Hepatocyte (in vitro differentiated cells): ENCODE results near the gene ADGRB2. TPM values are rescaled to one million over a fixed set of nuclear protein-coding genes. Genes with fewer than 3 reads are reported as not detected.

Experiments
- DNase-seq: peaks from one replicate; pipeline ENCODE4 v3.0.0-alpha.2; 2016; ENCODE audit warnings: low spot score
- H2AFZ ChIP-seq: fragments of 200-600 bp; sonication (generic); 2 replicates; pipeline ENCODE4 v1.6.0; 2016; ENCODE audit warnings: antibody characterized with exemption, mild to moderate bottlenecking
- H3K27ac ChIP-seq: fragments of 200-600 bp; sonication (generic); 2 replicates; pipeline ENCODE4 v1.5.1; 2016; ENCODE audit warnings: mild to moderate bottlenecking
- H3K27me3 ChIP-seq: fragments of 200-600 bp; sonication (generic); 2 replicates; pipeline ENCODE4 v1.6.1; 2016
- H3K36me3 ChIP-seq: fragments of 200-600 bp; sonication (generic); replicated peaks from 2 replicates; pipeline ENCODE4 v1.5.1; 2016; ENCODE audit warnings: low read depth; ENCODE audit not compliant: insufficient read depth
- H3K4me1 ChIP-seq: fragments of 200-600 bp; sonication (generic); 2 replicates; pipeline ENCODE4 v1.5.1; 2016; ENCODE audit warnings: mild to moderate bottlenecking, moderate library complexity; ENCODE audit not compliant: insufficient read depth
- H3K4me2 ChIP-seq: fragments of 200-600 bp; sonication (generic); 2 replicates; pipeline ENCODE4 v1.6.0; 2016
- H3K4me3 ChIP-seq: fragments of 200-600 bp; sonication (generic); 2 replicates; pipeline ENCODE4 v1.5.1; 2016; ENCODE audit warnings: mild to moderate bottlenecking
- H3K79me2 ChIP-seq: fragments of 200-600 bp; sonication (generic); 2 replicates; pipeline ENCODE4 v1.6.0; 2017; ENCODE audit warnings: mild to moderate bottlenecking
- H3K9me2 ChIP-seq: fragments of 200-600 bp; sonication (generic); replicated peaks from 2 replicates; pipeline ENCODE4 v1.6.0; 2017; ENCODE audit warnings: mild to moderate bottlenecking; ENCODE audit not compliant: insufficient read depth
- H3K9me3 ChIP-seq: fragments of 200-600 bp; sonication (generic); 2 replicates; pipeline ENCODE4 v1.5.1; 2016; ENCODE audit warnings: low read depth, mild to moderate bottlenecking
- H4K20me1 ChIP-seq: fragments of 200-600 bp; sonication (generic); 2 replicates; pipeline ENCODE4 v1.6.0; 2016; ENCODE audit warnings: mild to moderate bottlenecking; ENCODE audit not compliant: insufficient read depth, poor library complexity, severe bottlenecking
- EZH2 ChIP-seq: fragments of 200-600 bp; sonication (generic); IDR thresholded peaks from 2 replicates; pipeline ENCODE4 v1.6.1; 2016; ENCODE audit warnings: antibody characterized with exemption, mild to moderate bottlenecking, borderline replicate concordance
- EZH2phosphoT487 ChIP-seq: fragments of 200-600 bp; sonication (generic); IDR thresholded peaks from one replicate; pipeline ENCODE4 v1.6.1; 2018; ENCODE audit warnings: antibody characterized with exemption, mild to moderate bottlenecking, low read depth, moderate library complexity; ENCODE audit not compliant: unreplicated experiment, severe bottlenecking
- WGBS: methylation state at CpG from one replicate; pipeline ENCODE4 v1.1.6; 2016; ENCODE audit warnings: low lambda C conversion rate; ENCODE audit errors: missing lambda C conversion rate; 5-methylcytosine and 5-hydroxymethylcytosine counted together
- polyA plus RNA-seq: library from polyadenylated mRNA; unstranded; fragments of >200 nt; fragmentation: Nextera tagmentation; extraction: Ambion mirVana; gene quantifications from 2 replicates; pipeline ENCODE4 v1.2.1, GENCODE V29; 2016
- total RNA-seq: library from RNA; depleted of rRNA; stranded (reverse); fragments of >200 nt; gene quantifications from 2 replicates; pipeline ENCODE4 v1.2.3, GENCODE V29; 2014
- TF ChIP-seq, protein P1 (sequence below): fragments of 200-600 bp; sonication (generic); IDR thresholded peaks from 2 replicates; pipeline ENCODE4 v1.5.1; 2016; ENCODE audit warnings: antibody characterized with exemption, mild to moderate bottlenecking; ENCODE audit not compliant: poor library complexity

The ADGRB2 gene, protein sequence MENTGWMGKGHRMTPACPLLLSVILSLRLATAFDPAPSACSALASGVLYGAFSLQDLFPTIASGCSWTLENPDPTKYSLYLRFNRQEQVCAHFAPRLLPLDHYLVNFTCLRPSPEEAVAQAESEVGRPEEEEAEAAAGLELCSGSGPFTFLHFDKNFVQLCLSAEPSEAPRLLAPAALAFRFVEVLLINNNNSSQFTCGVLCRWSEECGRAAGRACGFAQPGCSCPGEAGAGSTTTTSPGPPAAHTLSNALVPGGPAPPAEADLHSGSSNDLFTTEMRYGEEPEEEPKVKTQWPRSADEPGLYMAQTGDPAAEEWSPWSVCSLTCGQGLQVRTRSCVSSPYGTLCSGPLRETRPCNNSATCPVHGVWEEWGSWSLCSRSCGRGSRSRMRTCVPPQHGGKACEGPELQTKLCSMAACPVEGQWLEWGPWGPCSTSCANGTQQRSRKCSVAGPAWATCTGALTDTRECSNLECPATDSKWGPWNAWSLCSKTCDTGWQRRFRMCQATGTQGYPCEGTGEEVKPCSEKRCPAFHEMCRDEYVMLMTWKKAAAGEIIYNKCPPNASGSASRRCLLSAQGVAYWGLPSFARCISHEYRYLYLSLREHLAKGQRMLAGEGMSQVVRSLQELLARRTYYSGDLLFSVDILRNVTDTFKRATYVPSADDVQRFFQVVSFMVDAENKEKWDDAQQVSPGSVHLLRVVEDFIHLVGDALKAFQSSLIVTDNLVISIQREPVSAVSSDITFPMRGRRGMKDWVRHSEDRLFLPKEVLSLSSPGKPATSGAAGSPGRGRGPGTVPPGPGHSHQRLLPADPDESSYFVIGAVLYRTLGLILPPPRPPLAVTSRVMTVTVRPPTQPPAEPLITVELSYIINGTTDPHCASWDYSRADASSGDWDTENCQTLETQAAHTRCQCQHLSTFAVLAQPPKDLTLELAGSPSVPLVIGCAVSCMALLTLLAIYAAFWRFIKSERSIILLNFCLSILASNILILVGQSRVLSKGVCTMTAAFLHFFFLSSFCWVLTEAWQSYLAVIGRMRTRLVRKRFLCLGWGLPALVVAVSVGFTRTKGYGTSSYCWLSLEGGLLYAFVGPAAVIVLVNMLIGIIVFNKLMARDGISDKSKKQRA (N-terminal part only)
- 6.0 and 10.5 TPM in 2 replicates for total RNA-seq
- polyA plus RNA-seq, result 7.7 and 7.8 TPM in 2 replicates

DNA sequence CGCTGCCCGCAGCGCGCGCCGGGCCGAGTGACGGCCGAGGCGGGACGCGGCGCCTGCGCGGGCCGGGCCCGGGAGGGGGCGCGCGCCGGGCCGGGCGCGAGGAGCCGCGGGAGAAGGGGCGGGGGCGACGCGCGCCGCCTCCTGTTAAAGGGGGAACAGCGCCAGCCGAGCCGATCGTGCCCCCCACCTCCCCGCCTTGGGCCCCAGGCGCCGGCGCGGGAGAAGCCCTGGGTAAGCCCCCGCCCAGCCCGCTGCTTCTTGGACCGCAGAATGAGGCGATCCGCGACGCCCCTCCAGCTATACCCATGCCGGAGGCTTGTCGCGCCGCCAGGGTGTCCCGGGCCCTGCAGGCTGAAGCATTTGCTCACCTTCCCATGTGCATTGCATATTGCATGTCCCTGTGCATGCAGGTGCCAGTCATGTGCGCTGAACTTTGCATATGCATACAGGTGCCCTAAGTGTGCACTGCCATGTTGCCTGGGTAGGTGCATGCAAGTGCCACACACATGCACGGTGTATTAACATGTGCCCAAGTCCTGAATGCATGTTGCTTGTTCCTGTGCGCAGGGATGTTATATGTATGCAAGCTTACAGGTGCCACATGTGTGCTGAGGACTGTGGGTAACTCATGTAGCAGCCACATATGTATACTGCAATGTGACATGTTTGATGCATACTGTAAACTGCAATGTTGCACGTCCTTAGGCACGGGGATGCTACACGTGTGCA lies at the start of gene ADGRB2:
Gene ADGRB2, minus strand, starts transcription at position 29 of the 729 bp plus-strand sequence. CDS start 7,119 bp downstream, outside the sequence.
- Histone ChIP-seq H3K27me3 (peaks cover 22% of the 10 kb centered on the region), H4K20me1 (no peaks in the 10 kb centered on the region), H3K9me2 (no peaks in the 10 kb centered on the region), H3K4me2 (peak within 1 kb of the TSS; percentile 99), H3K4me1 (peaks cover 38% of the 10 kb centered on the region), H3K27ac (no peak within 1 kb of the TSS), H3K4me3 (peak within 1 kb of the TSS; percentile 82), H3K79me2 (peaks cover 12% of the 10 kb centered on the region), H3K36me3 (no peaks in the 10 kb centered on the region), H2AFZ (no peak within 1 kb of the TSS), H3K9me3 (no peaks in the 10 kb centered on the region)
- peak; percentile 76 for DNase-seq
- WGBS, result 16% methylated on average over 21 of the region's 59 CpGs
- TF ChIP-seq EZH2phosphoT487, result no peak
- TF ChIP-seq EZH2, result no peak
- TF ChIP-seq, protein P1, sequence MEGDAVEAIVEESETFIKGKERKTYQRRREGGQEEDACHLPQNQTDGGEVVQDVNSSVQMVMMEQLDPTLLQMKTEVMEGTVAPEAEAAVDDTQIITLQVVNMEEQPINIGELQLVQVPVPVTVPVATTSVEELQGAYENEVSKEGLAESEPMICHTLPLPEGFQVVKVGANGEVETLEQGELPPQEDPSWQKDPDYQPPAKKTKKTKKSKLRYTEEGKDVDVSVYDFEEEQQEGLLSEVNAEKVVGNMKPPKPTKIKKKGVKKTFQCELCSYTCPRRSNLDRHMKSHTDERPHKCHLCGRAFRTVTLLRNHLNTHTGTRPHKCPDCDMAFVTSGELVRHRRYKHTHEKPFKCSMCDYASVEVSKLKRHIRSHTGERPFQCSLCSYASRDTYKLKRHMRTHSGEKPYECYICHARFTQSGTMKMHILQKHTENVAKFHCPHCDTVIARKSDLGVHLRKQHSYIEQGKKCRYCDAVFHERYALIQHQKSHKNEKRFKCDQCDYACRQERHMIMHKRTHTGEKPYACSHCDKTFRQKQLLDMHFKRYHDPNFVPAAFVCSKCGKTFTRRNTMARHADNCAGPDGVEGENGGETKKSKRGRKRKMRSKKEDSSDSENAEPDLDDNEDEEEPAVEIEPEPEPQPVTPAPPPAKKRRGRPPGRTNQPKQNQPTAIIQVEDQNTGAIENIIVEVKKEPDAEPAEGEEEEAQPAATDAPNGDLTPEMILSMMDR, result no peak

DNA sequence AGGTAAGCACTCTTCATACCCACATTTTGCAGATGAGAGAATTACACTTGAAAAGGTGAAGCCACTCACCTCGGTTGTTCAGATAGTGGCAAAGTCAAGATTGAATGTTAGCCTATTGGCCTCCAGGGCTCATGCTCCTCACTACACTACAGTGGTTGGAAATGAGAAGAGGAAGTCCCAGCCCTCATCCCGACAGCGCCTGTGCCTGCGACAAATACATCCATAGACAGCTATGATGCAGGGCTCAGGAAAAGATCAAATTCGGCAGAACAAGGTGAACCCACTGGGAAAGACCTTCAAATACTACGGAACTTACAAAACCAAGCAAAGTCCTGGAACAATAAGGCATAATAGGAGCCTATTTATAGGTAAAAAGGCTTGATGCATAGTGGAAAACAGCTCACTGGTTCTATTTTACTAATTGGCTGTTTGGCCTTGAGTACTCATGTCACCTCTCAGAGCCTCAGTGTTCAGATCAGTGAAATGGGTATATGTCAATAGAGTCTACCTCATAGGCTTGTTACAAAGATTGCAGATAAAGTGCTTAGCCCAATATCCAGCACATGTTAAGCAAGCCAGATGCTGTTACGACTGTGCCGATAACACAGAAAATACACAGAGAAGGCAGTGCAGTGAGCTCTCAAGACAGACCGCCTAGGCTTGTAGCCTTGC lies 48.2 kb upstream of the ADGRB2 start:
- WGBS, result 91% methylated on average over 9 of the region's 9 CpGs
- Histone ChIP-seq H3K27me3 (no peaks in the 10 kb centered on the region), H3K9me2 (no peaks in the 10 kb centered on the region), H4K20me1 (no peaks in the 10 kb centered on the region), H3K9me3 (no peaks in the 10 kb centered on the region), H3K27ac (no peak overlapping the region), H3K79me2 (no peaks in the 10 kb centered on the region), H3K4me3 (no peak overlapping the region), H2AFZ (no peak overlapping the region), H3K4me1 (no peaks in the 10 kb centered on the region), H3K4me2 (no peak overlapping the region), H3K36me3 (no peaks in the 10 kb centered on the region)
- no peak for DNase-seq
- TF ChIP-seq, protein P1, result no peak
- TF ChIP-seq EZH2 (no peak), EZH2phosphoT487 (no peak)

DNA sequence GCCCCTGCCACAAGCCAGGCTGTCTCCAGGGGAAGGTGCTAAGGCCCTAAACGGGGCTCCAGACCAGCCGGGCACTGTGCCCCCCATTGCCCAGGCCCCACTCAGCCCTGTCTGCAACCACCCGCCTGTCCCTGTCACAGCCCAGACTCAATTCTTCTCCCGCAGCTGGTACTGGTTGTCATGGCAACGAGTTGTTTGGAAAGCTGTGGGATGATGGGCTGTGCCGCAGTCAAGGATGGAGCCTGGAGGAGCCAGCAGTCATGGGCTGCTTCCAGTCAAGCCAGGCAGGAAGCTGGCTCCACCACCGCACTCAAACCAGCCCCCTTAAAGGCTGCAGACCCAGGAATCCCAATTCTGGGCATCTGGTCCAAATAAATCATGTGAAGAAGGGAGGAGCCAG lies 47.5 kb upstream of the ADGRB2 start:
- Histone ChIP-seq H4K20me1 (no peaks in the 10 kb centered on the region), H3K4me3 (no peak overlapping the region), H3K9me2 (no peaks in the 10 kb centered on the region), H3K4me1 (no peaks in the 10 kb centered on the region), H3K4me2 (no peak overlapping the region), H2AFZ (no peak overlapping the region), H3K36me3 (no peaks in the 10 kb centered on the region), H3K27me3 (no peaks in the 10 kb centered on the region), H3K9me3 (no peaks in the 10 kb centered on the region), H3K79me2 (no peaks in the 10 kb centered on the region), H3K27ac (no peak overlapping the region)
- DNase-seq, result peak; percentile 57
- 34% methylated on average over 7 of the region's 7 CpGs for WGBS
- TF ChIP-seq EZH2phosphoT487, result no peak
